ENCODE data around the gene WWTR1.

Gene WWTR1

GRCh38 chr3:149619136-149619535 lies 38.7 kb downstream of the WWTR1 start:
- TF ChIP-seq, protein P1, sequence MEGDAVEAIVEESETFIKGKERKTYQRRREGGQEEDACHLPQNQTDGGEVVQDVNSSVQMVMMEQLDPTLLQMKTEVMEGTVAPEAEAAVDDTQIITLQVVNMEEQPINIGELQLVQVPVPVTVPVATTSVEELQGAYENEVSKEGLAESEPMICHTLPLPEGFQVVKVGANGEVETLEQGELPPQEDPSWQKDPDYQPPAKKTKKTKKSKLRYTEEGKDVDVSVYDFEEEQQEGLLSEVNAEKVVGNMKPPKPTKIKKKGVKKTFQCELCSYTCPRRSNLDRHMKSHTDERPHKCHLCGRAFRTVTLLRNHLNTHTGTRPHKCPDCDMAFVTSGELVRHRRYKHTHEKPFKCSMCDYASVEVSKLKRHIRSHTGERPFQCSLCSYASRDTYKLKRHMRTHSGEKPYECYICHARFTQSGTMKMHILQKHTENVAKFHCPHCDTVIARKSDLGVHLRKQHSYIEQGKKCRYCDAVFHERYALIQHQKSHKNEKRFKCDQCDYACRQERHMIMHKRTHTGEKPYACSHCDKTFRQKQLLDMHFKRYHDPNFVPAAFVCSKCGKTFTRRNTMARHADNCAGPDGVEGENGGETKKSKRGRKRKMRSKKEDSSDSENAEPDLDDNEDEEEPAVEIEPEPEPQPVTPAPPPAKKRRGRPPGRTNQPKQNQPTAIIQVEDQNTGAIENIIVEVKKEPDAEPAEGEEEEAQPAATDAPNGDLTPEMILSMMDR (IDR thresholded peaks at IDR 0.05; ENCODE audit: low read length, missing control alignments): no peak
- no peak for DNase-seq (ENCODE audit: low read depth)
- no peak overlapping the region for H3K4me3 ChIP-seq (replicated peaks; ENCODE audit: low read depth, low read length)

DNA sequence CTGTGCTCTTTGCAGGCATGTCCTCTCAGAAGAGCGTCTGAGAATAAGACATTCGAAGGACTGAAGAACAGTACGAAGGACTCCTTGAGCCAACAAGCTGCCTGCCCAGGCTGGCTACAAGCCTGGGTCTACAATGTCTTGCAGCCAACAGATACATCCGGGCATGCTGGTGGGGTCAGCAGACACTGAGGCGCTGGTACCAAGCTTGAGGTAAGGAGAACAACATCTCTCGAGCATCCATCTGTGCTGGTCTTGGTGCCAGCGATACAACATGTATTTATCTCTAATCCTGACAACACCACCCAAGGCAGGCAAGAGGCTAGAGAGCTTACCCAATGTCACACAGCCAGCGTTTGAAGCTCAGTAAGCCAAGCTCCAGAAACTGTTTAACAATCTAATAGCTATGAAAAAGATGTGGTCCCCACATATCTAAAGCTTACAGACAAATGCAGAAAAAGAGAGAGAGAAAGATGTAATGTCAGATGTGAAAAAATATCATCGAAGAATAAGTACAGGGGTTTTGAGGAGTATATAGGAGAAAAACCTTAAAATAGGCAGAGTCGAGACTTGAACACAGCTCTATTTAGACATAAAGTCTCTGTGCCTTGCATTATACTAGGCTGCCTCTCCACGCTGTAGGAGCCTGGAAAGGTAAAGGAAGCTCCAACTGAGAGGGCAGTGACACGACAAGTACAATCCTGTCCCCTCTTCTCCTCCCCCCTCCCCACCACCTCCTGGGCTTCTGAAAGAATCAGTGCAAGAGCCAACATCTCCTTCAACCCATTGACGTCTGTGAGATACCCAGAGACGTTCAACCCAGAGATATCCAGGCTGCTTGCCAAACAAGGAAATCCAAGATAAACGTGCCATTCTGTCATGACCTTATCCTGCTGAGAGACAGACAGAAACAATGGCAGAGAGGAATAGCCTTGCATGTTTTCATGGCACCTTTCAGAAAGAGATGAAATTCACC lies 39.4 kb downstream of the WWTR1 start:
- TF ChIP-seq, protein P1 (IDR thresholded peaks at IDR 0.05; ENCODE audit: low read length, missing control alignments): no peak
- peak; percentile 89 for DNase-seq (ENCODE audit: low read depth)
- H3K4me3 ChIP-seq (replicated peaks; ENCODE audit: low read depth, low read length): no peak overlapping the region

DNA sequence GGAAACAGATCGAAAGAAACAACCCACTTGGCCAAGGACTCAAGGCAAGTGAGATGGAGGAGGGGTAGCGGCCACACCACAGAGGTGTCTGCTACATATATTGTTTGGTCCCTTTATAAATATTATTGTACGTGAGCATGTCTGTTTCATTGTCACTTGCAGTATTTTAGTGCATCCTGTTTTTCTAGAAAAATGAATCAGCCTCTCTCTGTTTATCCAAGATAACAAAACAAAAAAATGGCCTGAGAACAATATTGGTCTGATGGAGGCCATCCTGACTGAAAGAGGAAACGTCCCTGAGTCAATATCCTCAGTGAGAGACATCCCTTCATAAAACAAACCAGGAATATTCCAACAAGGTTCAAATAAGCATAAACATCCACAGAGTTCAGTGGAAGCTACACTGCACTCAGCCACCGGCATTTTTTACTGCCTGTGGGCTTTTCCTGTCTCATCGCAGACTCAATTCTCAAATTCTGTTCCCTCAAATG lies 42.0 kb downstream of the WWTR1 start:
- TF ChIP-seq, protein P1 (IDR thresholded peaks at IDR 0.05; ENCODE audit: low read length, missing control alignments): no peak

GRCh38 chr3:149613988-149614387 lies 43.8 kb downstream of the WWTR1 start:
- DNase-seq (ENCODE audit: low read depth): no peak
- no peak overlapping the region for H3K4me3 ChIP-seq (replicated peaks; ENCODE audit: low read depth, low read length)
- TF ChIP-seq, protein P1 (IDR thresholded peaks at IDR 0.05; ENCODE audit: low read length, missing control alignments): no peak

More for the DNA sequence above, 42.0 kb downstream of the WWTR1 start:
- H3K4me3 ChIP-seq (replicated peaks; ENCODE audit: low read depth, low read length): peak overlapping the region; percentile 1
- peak; percentile 79 for DNase-seq (ENCODE audit: low read depth)

GRCh38 chr3:149612456-149612855 lies 45.4 kb downstream of the WWTR1 start:
- no peak for DNase-seq (ENCODE audit: low read depth)
- no peak overlapping the region for H3K4me3 ChIP-seq (replicated peaks; ENCODE audit: low read depth, low read length)
- TF ChIP-seq, protein P1 (IDR thresholded peaks at IDR 0.05; ENCODE audit: low read length, missing control alignments): no peak

GRCh38 chr3:149611149-149611548 lies 46.7 kb downstream of the WWTR1 start:
- TF ChIP-seq, protein P1 (IDR thresholded peaks at IDR 0.05; ENCODE audit: low read length, missing control alignments): no peak
- no peak overlapping the region for H3K4me3 ChIP-seq (replicated peaks; ENCODE audit: low read depth, low read length)
- no peak for DNase-seq (ENCODE audit: low read depth)

Data from fibroblast of pulmonary artery (primary cell).